ENCODE results near the gene FGF14.

The FGF14 gene

DNA sequence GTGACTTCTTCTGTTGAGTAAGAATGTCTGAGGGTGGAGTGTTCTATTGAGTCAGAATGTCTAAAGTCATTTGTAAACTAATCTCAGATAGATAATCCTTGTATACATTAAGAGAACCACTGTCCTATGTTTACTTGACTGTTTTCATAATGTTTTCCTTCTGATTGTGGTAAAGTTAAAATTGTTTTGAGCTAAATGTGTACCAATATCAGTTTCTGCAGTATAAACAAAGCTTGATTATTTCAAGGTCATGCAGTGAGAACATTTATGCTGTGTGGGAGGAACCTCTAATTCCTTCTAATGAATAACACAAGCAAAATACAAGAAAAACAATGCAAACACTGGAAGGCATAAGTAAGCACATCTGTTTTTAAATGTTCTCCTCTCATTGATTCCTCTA, 434.6 kb downstream of the FGF14 start:
- no peak for DNase-seq

DNA sequence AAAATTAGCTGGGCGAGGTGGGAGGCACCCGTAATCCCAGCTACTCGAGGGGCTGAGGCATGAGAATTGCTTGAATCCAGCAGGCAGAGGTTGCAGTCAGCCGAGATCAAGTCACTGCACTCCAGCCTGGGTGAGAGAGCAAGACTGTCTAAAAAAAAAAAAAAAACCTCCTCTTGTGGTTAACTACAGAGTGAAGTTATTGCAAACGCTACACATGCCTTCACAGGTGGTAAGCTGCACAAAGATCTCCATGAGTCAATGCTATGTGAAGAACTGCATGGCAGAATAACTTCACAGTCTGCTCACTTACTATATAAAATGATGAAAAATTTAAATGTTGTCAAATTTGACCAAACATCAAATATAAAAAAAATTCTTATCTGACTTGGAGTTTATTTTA, 436.8 kb downstream of the FGF14 start:
- no peak for DNase-seq

DNA sequence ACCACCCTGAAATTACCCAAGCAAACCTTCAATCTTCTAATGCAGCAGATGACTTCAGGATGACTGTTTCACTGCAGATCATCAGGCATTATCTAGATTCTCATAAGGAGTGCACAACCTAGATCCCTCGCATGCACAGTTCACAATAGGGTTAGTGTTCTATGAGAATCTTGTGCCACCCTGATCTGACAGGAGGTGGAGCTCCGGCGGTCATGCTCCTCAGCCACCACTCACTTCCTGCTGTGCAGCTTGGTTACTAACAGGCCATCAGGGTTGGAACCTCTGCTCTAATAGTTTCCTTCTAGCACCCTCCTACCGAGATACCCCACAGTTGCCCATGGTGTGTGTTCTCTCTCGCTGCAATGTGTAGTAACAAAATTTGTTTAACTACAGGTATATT, 442.8 kb downstream of the FGF14 start:
- DNase-seq: no peak

DNA sequence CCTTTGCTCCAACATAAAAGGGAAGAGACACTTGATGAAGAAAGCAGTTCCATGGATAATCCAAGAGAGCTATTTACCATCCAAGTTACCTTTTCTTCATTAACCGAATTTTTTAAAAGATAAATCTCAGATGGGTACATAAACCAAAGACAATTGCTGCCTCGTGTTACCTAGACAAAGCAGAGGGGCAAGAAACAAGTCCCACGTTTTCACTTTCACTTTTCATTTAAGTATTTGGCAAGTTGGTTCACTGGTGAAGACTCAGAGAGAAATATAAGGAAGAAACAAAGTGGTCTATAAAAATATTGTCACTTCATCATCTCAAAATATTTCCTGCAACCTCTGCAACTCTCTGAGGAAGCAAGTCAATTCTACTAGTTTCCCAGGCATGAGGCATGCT, 446.1 kb downstream of the FGF14 start:
- DNase-seq: no peak

DNA sequence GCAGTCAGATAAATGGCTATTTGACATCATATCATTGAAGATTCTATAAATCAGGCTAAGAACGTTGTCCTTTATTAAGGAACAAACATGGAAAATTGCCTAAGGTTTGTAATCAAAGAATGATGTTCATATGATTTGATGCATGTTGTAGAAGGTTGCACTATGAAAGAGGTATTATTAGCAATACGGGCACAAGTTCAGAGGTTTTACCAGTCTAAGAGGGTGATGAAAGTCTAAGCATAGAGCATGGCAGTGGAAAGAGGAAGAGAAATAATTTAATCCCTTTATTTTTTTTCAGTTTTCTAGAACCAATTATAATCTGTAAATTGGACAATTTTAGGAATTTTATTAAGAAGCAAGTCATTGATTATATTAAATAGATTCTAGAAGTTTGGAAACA, 450.7 kb downstream of the FGF14 start:
- no peak for DNase-seq

DNA sequence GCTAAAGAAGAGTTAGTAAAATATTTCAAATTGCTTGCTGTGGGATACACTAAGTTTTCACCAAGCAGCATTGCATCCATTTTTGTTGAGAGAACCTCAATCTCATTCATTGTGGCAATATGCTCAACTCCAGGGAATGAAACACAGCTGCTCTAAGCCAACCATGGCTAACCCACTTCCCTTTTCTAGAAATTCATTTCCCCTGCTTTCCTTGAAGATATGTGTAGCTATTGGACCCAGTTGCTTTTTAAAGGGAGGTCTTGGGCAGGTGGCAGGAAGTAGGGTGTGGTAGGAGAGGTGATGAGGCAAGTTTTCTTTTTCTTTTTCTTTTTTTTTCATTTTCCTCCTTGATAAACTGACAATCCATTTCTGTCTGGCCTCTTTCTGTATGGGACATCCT, 452.2 kb downstream of the FGF14 start:
- no peak for DNase-seq

DNA sequence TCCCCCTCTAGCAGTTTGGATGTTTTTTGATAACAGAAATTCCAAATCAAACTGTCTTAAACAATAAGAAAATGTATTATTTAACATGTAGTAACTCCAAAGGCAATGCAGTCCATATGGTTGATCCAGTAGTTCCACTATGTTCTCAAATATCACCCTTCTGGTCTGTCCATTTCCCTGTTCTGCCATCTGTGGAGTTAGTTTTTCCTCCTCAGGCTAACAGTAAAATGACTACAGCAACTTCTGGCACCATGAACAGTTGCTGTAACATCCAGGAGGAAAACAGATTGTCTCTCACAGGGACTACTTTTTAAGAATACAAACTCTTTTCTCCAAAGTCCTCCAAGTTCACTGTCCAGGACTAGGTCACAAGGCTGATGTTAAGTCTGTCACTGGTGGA, 455.4 kb downstream of the FGF14 start:
- DNase-seq: peak; percentile 28

DNA sequence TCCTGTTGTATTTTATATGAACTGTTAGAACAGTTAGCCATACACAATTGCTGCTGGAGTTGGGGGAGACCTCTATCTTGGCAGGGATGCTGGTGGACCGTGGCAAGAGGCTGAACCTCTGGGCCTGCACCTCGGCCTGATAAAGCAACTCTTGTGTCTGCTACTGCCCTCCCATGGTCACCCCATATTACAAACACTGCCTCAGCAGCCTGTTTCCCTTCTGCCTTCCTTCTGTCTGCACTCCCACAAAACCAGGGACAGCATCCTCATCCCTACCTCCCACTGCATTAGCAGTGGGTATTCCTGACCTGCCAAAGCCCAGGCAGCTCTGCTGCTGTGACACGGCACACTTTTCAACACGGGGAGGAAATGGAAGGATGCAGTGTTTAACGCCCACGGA, 456.4 kb downstream of the FGF14 start:
- DNase-seq: no peak

DNA sequence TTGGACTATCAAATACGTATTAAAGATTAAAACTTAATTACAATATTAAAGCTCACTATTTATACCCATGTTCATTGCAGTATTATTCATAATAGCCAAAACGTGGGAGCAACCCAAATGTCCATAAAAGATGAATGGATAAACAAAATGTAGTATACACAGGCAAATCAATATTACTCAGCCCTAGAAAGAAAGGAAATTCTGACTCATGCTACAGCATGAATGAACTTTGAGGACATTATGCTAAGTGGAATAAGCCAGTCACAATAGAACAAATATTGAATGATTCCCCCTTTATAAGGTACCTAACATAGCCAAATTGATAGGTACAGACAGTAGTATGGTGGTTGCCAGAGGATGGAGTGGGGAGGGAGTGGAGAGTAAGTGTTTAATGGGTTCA, 457.3 kb downstream of the FGF14 start:
- DNase-seq: no peak

DNA sequence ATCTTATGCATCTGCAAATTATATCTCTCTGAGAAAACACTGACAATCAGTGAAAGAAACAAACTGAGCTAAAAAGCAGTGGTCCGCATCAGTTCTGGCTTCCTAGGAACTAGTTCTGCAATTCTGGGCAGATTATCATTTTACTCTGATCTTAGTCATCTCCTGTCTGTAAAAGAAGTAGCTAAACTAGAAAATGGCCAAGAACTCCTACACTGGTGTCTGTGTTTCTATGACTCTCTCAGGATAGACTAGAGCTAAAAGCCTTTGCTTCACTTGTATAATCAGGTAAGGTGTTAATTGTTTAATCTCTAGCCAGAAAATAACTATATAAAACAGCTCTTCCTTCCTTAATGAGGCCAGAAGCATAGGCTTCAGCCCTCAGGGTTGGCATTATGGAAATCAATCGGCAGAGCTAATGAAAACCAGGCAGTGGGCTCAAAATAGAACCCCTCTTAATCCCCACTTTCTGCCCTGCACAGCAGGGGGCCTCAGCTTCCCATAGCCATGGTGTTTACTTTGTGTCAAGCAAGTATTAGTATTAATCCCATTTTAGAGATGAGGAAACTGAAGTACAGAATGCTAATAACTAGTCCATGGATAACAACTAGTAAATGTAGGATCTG, 459.2 kb downstream of the FGF14 start:
- no peak for DNase-seq

DNA sequence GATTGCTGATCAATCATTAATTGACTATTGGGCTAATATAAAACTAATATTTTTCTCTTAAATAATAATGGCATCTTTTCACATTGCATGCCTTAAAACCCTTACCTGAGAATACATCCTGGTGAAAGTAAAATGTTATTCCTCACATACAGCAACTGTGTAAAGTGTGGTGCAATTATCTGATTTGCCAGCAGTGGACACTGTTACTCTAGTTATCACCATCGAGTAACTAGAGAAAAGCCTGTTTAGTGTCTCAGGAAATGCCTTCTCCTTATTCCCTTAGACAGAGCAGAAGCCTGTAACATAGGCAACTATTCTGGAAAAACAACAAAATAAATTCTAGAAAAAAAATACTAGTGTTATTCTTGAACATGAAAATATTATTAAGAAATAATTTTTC, 459.8 kb downstream of the FGF14 start:
- peak; percentile 72 for DNase-seq

DNA sequence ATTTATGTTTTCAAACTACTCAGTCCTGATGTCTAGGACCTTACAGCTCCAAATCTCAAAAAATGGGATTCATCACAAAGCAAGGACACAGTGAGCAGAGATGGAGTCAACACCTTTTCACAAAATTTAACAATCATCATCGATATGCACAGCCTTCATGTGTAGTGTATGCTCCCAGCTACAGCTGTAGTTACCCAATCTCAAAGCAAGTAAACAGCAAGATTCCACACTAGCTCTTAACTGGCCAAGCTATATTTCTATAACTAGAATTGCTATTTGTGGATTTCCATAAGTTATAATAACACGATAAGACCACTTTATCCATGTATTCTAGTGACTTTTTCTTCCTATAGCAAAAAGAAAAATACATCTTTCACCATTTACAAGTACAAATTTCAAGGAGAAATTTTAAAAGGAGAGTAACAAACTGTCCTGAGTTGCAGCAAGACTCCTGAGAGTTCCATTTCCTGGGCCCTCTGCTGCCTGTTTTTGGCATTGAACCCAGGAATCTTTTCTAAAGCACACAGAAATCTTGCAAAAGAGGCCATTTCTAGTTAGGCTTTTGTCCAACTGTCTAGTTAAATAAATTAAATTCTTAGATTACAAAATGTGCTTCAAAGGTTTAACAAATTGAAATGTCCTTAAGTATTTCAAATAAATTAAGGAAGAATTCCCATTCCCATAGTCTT, 460.6 kb downstream of the FGF14 start:
- no peak for DNase-seq

DNA sequence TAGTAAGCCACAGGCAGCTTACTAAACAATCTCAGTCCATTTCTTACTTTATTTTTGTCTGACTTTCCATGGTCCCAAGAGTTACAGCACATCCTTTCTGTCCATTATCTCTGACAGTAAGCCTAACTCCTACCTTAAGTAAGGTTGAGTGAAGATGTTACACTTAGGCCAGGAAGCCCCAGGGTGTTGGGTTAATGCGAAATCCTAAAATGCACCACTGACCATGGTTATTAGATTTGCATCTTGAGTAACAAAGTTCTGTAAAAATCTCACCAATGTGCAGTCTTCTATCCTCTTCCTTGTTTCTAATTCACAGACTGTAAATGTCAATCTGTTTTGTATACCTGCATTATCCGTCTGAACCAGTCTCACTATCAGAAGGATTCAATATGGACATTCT, 462.5 kb downstream of the FGF14 start:
- no peak for DNase-seq

DNA sequence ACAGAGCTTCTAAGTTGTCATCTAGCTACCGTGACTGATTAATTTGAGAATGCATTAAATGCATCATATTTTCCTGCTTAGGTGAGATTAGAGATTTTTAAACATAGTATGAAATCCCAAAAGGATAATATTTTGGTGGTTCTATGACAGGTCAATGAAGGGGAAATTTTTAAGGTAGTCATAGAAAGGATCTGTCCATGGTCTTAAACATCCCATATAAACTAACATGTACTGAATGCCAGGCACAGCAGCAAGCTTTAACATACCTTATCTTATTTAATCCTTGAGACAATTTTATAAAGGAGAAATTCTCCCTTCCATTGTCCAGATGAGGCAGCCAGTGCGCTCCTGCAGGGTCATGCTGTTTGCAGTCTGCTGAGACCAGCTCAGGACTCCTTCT, 466.0 kb downstream of the FGF14 start:
- no peak for DNase-seq

DNA sequence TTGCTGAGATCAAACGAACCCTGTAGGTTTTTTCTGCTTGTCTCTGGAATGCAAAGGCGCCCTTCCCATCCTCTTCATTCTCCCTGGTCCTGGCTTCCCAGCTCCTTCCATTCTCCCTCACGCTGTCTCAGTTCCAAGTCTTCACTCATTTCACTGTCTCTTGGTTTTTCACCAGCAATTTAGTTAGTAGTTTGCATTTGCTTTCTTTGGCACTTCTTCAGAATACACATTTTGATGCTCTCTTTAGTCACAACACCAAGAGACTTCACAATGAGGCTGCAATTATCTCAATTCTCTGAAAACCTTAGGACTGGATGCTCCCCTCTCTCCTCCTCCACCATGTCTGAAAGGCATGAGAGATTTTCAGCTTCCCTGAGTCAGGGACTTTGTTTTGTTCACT, 470.7 kb downstream of the FGF14 start:
- DNase-seq: no peak

DNA sequence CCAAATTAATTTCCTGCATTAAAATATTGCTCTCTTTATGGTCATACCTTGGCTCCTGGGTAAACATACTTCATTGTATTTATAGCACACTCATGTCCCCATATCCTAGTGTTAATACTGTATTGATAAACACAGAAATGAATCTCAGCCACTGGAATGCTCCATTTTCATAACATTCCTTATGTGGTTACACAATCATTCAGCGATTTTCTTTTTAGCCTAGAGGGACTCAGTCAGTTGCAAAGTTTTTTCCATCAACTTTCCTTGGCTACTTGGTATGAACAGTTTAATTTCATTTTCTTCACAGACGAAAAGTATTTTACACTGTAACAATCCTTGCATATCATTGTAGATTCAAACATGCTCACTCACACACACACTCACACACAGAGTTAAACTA, 471.5 kb downstream of the FGF14 start:
- DNase-seq: no peak

DNA sequence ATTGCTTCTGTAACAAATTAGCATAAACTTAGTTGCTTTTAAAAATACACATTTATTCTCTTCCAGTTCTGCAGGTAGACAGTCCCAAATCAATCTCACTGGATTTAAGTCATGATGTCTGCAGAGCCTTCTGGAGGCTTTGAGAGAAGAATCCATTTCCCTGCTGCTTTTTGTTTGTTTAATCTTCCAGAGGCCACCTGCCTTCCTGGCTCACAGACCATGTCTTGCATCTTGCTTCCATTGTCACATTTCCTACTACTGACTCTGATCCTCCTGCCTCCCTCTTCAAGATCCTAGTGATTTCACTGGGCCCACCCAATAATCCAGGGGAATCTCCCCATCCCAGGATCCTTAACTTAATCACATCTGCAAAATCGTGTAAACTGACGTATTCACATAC, 476.1 kb downstream of the FGF14 start:
- DNase-seq: no peak

DNA sequence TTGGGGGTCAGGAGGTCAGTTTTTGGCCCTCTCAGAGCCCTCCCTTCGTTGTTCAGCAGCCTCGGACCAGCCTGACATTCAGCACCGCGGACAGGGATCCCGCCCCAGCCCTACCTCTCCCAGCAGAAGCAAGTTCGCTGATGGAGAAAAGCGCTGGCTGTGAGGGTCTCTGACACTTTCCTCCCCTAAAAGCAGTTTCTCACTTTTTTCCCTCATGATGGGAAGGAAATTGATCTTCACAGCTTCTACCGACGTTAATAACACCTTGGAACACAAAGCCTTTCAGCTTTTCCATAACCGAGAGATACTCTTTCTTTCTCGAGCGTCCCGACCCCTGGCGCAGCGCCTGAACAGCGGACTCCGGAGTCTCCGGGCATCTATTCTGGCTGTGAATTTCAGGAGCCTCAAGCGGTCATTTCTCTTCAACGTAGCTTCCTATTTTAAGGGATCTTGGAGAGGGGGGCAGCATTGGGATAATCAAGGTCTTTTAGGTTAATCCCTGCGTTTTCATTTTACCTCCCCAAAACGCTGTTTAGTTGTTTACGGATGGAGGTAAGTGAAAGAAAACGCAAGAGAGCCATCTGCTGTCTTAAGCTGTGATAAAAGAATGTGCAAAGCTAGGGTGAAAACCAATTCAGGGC, 482.2 kb downstream of the FGF14 start:
- DNase-seq: peak; percentile 37

DNA sequence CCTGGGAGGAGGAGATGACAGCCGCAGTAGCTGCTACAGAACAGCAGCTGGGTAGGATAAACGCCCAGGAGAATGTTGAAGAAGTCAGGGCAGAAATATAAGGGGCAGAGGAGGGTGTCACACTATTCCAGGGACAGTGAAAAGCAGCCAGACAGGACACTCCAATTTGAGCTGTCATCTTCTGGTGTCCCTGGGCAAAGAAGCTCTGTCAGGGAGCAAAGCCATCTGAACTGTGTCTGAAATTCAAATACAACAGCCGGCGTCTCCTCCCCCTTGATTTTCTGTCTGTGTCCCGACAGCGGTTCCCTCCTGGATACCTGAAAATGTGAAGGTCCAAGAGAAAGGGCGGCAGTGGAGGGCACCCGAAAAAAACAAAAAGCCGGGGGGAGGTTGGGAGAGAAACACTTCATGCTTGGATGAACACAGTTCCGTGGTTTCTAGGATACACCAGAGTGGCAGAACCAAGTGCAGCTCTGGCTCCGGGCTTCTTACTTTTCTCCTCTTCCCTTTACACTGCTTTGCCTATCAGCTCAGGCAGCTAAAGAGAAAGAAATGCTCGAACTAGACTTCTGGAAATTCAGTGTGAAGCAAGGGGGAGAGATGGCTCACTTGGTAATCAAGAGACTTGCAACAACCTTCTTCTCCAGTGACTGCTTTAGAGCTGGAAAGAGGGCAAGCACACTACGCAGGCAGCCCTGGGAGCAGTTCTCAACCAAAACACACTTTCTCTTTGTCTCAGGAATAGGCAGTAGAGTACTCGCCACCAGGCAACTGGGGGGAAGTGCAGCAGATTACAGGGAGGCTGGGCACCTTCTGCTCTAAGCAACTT, 483.8 kb downstream of the FGF14 start:
- DNase-seq: peak; percentile 63

DNA sequence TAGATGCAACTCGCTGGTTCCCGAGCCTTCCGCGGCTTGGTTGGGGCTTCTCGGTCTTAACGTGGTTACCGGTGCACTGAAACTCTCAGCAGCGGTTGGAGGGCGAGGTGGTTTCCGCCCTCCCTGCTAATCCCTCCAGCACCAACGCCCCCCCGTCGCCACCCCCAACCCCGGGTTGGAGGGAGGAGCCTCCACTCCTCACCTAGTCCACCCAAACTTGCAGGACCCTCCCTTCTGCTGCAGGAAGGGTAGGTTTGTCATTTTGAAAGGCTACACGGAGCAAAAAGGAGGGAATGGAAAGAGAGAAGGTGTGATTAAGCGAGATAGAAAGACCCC, 484.4 kb downstream of the FGF14 start:
- DNase-seq: no peak

DNA sequence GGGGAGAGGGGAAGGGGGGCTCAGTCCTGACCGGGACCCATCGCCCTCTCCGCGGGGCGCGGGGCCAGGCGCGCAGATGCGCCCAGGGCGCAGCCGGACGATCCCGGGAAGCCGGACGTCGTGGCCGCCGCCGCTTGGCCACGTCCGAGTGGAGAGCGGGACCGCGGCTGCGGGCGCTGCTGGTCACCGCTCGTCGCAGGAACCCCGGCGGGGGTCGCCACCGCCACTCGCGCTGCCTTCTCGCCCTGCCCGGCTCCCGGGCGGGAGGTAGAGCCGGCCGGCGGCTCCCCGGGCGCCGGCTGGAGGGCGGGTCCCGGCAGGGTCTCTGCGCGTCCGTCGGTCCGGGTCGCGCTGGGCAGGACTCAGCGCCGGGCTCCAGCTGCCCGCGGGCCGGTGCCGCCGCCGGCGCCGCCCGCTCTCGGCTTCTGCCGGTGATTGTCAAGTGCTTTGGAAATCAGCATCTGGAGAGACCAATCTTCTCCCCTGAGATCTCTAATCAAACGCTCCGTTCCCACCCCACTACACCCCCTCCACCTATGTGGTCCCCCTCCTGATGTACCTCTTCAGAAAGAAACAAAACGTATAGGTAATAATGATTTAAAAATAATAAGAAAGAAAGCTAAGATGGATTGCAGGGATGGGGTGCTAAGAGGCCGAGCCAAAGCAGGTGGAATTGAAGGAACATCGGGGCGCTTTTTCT, 484.9 kb downstream of the FGF14 start:
- DNase-seq: no peak

DNA sequence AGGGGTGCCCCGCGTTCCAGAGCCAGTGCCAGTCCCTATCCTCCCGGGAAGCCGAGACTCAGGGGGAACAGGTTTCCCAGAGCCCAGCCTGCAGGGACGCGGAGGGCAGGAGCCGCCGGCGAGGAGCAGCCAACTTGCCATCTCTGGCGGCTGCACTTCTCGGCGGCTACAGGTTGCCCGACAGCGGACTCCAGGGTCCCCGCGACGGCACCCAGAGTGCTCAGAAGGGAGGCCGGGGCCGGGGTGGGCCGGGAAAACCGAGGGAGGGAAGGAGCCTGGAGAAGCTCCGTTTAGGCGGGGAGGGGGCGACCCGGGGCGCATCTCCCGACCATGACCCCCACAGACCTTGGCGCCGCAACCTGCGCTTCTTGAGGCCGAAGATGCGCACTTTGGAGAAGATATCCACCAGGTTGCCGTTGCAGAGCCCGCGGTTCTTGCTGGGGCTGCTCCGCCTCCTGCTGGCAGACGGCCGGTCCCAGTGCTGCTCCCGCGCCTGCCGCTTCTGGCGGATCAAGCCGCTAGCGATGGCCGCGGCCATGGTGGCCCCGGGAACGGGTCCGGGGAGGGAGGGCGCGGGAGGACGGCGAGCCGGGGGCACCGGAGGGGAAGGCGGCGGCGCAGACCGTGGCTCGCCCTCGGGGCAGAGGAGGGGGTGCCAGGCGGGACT, 485.6 kb downstream of the FGF14 start:
- DNase-seq: no peak

DNA sequence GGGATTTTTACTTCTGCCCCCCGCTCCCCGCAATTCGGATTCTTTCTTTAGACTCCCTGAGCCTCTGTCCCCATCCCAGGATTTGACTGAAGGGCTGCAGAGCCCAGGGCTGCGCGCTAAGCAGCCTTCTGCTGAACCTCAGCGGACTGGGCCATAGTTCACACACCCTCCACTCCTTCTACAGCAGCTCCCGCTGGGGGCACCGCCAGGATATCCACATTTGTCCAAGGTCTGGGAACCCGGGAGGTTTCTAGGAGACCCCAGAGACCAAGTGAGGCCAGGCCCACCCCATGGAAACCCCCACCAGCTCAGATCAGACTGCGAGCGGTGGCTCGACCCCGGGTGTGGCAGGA, 486.1 kb downstream of the FGF14 start:
- no peak for DNase-seq
